HG03175 (cell line): Measurements from ENCODE around the gene TXLNB.
"Not testable (repeated sequence)": the region's sequence is repeated elsewhere in the genome, so short reads cannot be mapped to it uniquely, and the experiment has no call there.

Source experiments
- ATAC-seq: cut with Tn5 transposase; IDR thresholded peaks from one replicate; pipeline ENCODE4 v1.9.1; 2021; ENCODE audit warnings: mild to moderate bottlenecking, moderate library complexity; ENCODE audit not compliant: unreplicated experiment

The TXLNB gene

DNA sequence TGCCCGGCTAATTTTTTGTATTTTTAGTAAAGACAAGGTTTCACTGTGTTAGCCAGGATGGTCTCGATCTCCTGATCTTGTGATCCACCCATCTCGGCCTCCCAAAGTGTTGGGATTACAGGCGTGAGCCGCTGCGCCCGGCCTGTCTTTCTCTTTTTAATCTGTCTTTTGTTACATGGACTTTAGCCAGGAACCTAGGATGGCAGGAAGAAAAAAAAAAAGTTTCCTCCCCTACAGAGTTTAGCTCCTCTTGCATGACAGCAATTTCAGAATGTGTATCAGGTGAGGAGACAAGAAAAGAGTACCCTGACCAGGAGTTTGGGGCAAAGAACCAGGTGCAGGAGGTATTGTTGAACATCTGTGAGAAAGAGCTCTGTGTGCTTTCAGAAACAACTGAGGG lies 21.4 kb upstream of the TXLNB start:
- no peak for ATAC-seq

GRCh38 chr6:139311831-139312230 lies 20.0 kb upstream of the TXLNB start:
- no peak for ATAC-seq

- ATAC-seq: no peak
Observed at GRCh38 chr6:139308936-139309603, 17.3 kb upstream of the TXLNB start.

GRCh38 chr6:139308286-139308916 lies 16.6 kb upstream of the TXLNB start:
- ATAC-seq: peak; percentile 68

- ATAC-seq: no peak
Observed at GRCh38 chr6:139306291-139306981, 14.6 kb upstream of the TXLNB start.

GRCh38 chr6:139303185-139303584 lies 11.4 kb upstream of the TXLNB start:
- ATAC-seq: no peak

GRCh38 chr6:139297921-139298320 lies 6.1 kb upstream of the TXLNB start:
- no peak for ATAC-seq

- no peak for ATAC-seq
Observed at GRCh38 chr6:139296927-139297326, 5.1 kb upstream of the TXLNB start.

DNA sequence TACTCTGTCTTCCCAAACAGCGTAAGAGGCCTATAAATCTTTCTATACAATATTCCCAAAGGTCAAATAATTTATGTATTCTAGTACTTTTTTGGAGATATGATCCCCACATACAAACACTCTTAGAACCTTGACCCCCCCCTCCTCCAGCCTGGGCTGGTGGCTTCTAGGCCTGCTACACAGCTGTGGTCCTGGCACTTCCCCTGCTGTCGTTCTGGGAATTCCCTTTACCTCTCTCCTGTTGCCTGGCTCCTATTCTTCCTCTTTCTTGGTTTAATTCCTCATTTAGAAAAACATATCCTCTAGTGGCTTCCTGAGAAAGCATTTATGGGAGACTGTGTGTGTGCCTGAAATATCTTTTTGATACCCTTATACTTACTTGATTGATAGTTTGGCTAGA lies 4.1 kb upstream of the TXLNB start:
- no peak for ATAC-seq

- no peak for ATAC-seq
Observed at GRCh38 chr6:139294090-139294489, 2.3 kb upstream of the TXLNB start.

- ATAC-seq: not testable (repeated sequence)
Observed at GRCh38 chr6:139293230-139293629, 1.4 kb upstream of the TXLNB start.

GRCh38 chr6:139290787-139291311 lies 949 bp downstream of the TXLNB start:
- peak; percentile 77 for ATAC-seq

DNA sequence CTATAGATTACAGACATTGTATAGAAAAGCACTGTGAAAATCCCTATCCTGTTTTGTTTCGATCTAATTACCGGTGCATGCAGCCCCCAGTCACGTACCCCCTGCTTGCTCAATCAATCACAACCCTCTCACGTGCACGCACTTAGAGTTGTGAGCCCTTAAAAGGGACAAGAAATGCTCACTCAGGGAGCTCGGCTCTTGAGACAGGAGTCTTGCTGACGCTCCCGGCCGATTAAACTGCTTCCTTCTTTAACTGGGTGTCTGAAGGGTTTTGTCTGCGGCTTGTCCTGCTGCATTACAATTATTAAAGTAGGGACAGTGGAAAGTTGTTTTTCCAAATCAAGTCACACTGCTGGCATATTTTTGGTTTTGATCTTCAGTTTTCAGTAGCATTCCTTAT lies 2.6 kb downstream of the TXLNB start:
- ATAC-seq: no peak

DNA sequence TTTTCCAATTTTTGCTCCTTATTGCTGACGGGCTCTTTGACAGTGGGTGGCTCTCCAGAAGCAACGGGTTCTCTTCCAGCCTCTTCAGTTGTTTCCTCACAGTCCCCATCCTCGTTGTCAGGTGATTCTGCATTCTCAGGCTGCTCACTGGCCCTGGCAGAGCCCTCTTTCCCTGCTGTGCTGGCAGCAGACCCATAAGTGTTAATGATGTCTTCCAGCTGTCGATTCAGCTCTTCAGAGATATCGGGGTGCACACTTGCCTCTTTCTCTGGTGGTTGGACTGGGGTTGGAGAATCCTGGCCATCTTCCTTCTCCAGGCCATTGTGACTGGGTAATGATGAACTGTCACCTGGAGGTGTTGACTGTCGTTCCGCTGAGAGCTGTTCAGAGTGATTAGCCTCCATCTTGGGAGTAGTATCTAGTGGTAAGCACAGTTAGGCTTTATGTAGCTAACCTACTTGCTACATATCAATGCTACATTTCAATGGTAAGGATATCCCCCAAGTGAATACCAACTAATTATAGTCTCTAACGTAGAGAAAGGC lies 3.2 kb downstream of the TXLNB start:
- no peak for ATAC-seq

GRCh38 chr6:139287868-139288267 lies 3.9 kb downstream of the TXLNB start:
- ATAC-seq: no peak

DNA sequence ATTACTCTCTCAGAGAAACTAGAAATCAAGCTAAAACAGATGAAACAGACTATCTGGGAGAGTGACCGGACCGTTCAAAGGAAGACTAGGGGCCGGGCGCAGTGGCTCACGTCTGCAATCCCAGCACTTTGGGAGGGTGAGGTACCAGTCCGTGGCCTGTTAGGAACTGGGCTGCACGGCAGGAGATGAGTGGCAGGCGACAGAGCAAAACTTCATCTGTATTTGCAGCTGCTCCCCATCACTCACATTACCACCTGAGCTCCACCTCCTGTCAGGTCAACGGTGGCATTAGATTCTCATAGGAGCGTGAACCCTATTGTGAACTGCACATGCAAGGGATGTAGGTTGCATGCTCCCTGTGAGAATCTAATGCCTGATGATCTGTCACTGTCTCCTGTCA lies 5.4 kb downstream of the TXLNB start:
- not testable (repeated sequence) for ATAC-seq

GRCh38 chr6:139285590-139285989 lies 6.2 kb downstream of the TXLNB start:
- no peak for ATAC-seq

- no peak for ATAC-seq
Observed at GRCh38 chr6:139284789-139285188, 7.0 kb downstream of the TXLNB start.

GRCh38 chr6:139282684-139283083 lies 9.1 kb downstream of the TXLNB start:
- no peak for ATAC-seq

GRCh38 chr6:139278190-139278589 lies 13.6 kb downstream of the TXLNB start:
- no peak for ATAC-seq

GRCh38 chr6:139277587-139277986 lies 14.2 kb downstream of the TXLNB start:
- no peak for ATAC-seq

- ATAC-seq: no peak
Observed at GRCh38 chr6:139277161-139277560, 14.6 kb downstream of the TXLNB start.
